NCI-H524 treated with DMSO at 0.1 percent for 48 hours (cell line): ENCODE data around the gene MCEMP1.

Experiments used
- DNase-seq: peaks from one replicate; lab custom pipeline; 2025; lab: John Stamatoyannopoulos, UW

MCEMP1 gene, protein sequence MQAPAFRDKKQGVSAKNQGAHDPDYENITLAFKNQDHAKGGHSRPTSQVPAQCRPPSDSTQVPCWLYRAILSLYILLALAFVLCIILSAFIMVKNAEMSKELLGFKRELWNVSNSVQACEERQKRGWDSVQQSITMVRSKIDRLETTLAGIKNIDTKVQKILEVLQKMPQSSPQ

DNA sequence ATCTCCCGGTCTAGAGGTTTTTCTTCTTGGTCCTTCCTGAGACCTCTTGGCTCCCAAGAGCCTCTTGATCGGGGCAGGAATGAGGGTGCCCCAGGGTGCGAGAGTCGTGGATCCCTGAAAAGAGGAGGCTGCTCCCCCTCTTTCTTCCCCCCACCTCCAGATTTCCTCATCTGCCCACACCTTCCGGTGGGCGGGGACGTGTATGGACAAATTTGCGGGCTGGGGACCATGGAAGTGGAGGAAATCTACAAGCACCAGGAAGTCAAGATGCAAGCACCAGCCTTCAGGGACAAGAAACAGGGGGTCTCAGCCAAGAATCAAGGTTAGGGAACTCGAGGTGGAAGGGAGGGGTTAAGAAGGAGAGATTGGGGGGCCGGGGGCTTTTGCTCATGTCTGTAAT, at the start of gene MCEMP1:
TSS of gene MCEMP1 (plus strand) at position 237 of the 400 bp plus-strand sequence. CDS start at position 268, 31 bp downstream.
- DNase-seq, result no peak

DNA sequence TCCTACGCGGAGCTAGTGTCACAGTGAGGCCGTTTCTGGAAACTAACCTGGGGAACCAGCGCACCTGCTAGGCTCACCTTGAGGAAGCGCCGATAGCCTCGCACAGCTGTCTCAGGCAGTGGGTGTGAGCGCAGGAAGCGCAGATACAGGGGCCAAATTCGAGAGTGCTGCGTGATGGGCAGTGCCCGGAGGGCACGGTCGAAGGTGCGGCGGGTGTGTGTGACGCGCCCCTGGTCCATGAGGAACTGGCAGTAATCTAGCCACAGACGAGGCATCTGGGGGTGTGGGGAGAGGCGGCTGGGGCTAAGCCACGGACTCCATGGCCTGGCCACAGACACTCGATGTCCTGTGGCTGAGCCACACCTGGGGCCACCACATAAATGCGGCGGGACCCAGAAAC, 49.7 kb upstream of the MCEMP1 start:
- DNase-seq, result no peak

DNA sequence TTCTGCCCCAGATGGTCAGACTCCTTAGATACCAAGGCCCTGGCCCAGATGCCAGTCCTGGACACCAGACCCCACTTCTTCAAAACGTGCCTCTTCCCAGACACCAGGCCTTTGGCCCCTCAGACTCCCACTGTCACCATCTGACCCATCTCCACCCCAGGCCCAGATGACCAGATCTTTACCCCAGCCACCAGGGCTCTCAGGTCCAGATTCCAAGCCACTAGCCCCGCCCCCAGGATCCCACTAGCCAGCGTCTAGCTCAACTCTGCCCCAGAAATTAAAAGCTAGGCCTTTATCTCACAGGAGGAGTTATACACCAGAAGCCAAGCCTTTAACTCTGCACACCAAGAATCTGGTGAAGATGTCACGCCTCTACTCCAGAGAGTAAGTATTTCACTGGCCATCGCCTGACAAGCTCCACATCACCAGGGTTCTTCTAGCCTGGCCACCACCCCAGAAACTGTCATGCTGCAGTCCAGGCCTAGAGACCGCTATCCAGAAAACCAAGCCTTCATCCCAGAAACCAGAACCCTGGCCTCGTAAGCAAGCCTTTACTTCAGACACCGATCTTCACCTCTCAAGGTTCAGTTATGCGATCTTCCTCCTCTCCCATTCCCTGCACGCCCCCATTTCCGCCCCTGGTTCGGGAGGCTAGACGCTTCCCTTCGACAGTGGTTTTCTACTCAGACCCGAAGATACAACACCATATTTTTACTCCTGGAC, 48.1 kb upstream of the MCEMP1 start:
- no peak for DNase-seq

DNA sequence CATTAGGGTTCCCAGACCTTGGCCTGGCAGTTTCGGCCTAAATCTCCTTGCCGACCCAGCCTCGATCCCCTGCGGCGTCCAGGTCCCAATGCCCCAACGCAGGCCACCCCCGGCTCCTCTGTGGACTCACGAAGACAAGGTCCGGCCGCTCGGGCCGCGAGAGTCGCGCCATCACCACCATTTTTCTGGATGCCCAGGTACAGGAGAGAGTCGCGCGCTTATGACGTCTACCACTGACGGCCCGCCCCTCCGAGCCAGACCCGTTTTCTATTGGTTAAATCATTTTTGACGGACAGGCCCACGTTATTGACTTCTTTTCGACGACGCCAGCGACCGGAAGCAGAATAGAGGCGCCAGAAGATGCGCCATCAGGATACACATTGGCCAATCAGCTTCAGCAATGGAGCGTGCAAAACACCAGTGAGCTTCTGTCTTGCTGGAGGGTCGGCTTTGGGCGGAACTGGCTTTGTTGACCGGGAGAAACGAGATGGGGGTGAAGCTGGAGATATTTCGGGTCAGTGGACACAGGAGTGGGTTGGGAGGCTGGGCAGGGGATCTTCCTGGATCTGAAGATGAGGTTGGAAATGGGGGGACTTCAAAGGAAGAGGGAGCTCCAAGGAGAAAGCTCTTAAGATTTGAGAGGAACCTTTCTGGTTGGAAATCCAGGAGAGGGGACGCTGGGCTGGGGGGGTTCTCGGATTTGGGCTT, 47.4 kb upstream of the MCEMP1 start, which contains the start of the genes PET100 and XAB2:
TSS of gene PET100 (plus strand) at position 447 of the 708 bp plus-strand sequence. CDS start at position 488, 41 bp downstream.
TSS of gene XAB2 (minus strand) at position 199 of the 708 bp plus-strand sequence. CDS start at position 181, 18 bp downstream.
- DNase-seq, result peak; percentile 98

DNA sequence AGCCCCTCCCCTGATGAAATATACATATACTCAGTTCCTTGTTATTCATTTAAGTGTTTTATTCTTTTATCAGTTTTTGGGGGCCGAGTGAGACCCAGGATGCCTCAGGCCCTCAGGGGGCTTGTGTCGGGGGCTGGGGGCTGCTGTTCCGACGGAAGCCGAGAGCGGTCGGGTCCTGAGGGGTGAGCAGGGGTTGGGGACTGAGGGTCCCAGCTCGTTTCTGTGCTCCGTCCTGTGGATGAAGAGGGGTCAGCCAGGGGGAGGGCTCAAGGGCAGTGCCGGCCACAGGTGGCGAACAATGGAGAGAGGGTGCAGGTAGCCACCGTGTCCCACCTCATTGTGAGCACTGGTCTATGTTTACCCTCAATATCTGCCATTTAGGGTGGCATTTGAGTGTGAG, 45.3 kb upstream of the MCEMP1 start:
- no peak for DNase-seq

DNA sequence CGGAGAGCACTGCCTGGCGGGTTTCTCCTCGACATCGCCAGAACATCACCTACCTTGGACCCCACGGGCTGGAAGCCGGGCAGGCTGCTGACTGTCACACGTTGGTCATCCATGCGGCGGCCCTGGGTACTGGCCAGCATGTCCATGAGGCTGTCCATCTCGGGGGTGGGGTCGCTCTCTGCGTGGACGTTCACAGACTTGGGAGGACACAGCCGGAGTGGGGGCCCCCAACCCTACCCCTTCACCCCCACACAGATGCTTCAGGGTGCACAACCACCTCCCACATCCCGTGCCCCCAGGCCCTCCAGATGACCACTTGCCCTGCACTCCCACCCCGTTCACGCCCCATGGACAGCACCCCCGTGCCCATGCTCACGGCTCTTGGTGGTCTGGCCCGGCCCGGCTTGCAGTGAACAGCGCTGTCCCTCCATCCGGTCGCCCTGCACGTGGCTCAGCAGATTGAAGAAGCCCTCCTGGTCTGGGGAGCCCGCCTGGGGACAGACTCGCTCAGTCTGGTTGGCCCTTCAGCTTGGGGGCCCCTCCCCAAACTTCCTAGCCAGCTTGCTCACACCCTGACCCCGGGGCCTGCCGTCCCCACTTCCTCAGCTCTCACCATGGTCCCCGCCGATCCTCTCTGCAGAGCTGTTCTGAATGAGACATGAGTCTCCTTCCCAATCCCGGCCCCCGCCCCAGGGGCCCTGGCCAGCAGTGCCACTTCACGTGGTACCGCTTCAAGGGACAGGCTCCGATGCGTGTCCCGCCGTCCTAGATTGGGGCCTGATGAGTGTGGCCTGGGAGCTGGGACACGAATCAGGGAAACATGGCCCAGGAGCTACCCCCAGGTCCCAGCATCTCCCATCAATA, 44.3 kb upstream of the MCEMP1 start:
- DNase-seq, result no peak

DNA sequence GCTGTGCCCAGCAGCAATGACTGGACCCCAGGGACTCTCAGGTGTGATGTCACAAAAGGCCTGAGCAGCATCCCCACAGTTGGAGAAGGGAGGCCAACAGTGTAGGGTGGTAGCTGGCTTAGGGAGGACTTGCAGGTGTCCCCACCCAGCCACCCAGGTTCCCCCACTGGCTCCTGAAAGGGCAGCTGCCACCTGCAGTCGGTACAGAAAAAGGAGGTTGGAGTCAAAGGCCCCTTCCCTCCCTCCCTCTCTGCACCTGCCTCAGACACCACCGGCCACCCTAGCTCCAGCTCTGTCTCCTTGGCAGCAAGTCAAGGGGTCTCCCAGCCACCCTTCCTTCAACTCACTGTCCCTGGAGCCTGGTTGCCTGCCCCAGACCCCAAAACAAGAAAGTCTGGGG, 43.2 kb upstream of the MCEMP1 start, which contains the start of gene PCP2:
TSS of gene PCP2 (minus strand) at position 22 of the 400 bp plus-strand sequence. CDS start 262 bp downstream, outside the sequence.
- DNase-seq, result no peak

DNA sequence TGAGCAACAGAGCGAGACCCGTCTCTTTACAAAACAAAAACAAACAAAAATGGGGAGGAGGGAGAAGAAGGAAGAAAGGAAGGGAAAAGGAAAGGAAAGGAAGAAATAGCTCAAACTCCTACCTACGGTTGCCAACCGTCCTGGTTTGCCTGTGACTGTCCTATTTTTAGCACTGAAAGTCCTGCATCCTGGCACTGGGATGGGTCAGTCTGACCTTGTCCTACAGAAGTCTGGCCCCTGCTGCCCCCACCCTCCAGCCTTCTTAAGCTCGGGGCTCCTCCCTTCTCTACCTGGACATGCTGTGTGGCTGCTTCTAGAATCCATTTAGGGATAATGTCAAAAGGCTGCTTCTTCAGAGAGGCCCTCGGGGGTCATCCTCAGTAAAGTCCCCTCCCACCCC, 41.2 kb upstream of the MCEMP1 start:
- DNase-seq, result no peak

DNA sequence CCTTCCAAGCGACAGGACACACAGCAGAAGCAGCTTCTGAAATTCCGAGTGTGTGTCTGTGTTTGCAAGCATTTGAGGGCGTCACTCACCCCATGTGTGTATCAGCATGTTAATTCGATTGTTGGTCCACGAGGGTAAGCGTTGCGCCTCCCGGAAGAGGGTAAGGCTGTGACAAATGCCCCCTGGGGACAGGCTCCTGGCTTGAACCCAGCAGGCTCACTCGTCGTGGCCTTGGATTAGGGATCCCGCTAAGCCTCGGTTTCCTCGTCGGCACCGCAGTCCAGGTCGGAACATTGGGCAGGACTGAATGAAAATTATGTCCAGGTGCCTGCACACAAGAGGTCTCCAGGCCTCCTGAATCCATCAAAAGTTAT, 40.6 kb upstream of the MCEMP1 start:
- no peak for DNase-seq

DNA sequence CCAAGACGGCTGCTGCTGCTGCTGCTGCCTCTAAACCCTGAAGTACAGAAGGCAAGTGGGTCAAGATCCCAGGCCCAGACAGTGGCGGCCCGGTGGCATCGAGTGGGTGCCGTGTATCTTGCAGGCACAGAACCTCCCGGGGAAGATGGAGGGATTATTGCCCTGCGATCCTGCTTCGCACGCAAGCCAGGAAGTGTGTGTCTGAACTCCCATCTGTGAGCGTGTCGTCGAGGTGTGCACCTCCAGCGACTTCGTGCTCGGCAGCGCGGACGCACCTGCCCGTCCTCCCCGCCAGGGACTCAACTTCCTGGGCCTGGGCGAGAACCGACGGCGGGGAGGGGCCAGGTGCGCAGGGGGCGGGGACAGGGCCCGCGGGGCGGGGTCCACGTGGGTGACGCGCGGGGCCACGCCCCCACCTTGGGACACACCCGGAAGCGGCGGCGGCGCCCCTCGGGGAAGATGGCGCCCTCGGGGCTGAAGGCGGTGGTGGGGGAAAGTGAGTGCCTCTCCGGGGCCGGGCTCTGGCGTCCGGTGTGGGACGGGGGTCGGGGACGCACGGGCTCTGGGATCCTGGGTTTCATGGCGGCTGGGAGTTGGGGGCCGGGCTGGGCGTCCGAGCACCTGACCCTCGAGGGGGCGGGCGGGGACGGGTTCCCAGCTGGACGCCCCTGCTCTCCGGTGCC, 40.1 kb upstream of the MCEMP1 start, which contains the start of gene STXBP2:
TSS of gene STXBP2 (plus strand) at position 420 of the 683 bp plus-strand sequence. CDS start at position 460, 40 bp downstream.
- no peak for DNase-seq

DNA sequence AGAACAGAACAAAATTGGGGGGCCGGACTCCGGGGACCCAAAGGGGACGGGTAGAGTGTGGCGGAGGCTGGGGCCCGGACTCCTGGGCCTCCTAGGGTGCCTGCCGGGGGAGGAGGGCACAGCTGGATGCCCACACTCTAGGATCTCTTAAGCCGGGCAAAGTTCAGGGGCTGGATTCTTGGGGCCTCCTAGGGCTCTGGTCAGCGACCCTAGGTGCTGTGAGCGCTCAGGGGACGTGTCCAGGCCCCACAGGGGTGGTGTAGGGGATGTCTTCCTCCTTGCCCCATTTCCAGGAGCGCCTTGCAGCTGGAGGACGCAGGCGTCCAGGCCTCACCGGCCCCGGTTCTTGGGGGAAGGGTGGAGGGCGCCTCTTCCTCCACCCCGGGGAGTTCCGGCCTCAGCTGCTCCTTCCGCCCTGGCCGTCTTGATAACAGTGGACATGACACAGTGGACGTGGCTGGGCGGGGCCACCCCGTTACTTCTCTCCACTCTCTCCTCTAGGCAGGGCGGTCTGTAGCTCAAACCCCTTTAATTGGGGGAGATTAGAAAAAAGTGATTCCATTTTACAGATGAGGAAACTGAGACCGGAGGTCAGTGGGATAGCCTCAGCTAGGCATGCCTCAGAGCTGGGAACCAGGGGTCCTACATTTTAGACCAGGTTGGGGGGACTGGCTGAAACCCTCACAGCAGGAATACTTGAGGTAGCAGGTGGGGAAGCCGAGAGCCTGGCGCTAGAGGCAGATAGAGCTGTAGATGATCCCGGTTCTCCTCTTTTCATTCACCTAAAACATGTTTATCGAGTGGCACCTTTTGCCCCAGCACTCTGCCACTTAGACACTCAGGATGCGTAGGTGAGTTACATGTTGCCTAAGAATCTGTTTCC, 39.3 kb upstream of the MCEMP1 start:
- DNase-seq, result no peak

DNA sequence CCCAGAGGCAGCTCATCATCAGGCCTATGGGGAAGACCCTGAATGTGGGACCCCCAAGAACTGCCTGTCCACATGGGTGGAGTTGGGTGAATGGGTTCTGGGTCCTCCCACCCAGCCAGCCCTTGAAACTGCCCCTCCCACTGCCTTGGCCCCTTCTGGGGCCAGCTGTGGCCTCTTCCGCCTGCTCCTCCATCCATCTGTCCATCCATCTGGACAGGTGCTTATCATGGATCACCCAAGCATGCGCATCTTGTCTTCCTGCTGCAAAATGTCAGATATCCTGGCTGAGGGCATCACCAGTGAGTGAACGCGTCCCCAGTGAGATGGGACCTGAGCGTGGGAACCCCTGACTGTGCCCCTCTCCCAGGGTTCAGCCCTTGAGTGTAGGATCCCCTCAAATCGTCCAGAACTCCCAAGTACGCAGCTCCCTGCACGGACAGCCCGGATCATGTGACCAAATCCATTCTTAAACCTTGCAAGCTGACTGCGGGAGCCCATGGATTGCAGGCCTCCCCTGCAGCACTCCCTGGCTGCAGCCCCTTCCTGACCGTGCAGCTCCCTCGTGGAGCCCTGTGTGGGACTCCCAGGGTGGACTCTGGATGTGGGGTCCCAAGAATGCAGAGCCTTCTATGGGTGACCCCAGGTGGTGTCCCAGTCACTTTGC, 38.0 kb upstream of the MCEMP1 start:
- DNase-seq, result peak; percentile 85

DNA sequence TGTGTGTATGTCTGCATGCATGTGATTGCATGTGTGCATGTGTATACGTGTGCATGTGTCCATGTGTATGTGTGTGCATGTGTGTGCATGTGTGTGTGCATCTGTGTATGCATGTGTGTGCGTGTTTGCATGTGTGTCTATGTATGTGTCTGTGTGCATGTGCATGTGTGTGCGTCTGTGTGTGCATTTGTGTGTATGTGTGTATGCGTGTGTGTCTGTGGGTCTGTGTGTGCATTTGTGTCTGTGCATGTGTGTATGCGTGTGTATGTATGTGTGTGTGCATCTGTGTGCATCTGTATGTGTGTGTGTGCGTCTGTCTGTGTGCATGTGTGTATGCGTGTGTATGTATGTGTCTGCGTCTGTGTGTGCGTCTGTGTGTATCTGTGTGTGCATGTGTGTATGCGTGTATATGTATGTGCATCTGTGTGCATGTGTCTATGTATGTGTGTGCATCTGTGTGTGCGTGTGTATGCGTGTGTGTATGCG, 37.0 kb upstream of the MCEMP1 start:
- DNase-seq, result no peak

DNA sequence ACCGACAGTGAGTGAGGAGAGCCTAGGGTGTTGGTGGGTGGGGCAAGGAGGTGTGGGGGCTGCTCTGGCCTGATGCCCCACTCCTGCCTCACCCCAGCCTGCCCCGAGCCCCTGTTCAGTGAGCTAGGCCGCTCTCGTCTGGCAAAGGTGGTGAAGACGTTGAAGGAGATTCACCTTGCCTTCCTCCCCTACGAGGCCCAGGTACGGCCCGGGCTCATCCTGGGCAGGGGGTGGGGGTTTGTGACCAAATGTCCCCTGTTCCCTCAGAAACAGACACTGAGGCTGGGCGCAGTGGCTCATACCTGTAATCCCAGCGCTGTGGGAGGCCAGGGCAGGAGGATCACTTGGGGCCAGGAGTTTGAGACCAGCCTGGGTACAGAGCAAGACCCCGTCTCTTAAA, 36.1 kb upstream of the MCEMP1 start:
- DNase-seq, result no peak

DNA sequence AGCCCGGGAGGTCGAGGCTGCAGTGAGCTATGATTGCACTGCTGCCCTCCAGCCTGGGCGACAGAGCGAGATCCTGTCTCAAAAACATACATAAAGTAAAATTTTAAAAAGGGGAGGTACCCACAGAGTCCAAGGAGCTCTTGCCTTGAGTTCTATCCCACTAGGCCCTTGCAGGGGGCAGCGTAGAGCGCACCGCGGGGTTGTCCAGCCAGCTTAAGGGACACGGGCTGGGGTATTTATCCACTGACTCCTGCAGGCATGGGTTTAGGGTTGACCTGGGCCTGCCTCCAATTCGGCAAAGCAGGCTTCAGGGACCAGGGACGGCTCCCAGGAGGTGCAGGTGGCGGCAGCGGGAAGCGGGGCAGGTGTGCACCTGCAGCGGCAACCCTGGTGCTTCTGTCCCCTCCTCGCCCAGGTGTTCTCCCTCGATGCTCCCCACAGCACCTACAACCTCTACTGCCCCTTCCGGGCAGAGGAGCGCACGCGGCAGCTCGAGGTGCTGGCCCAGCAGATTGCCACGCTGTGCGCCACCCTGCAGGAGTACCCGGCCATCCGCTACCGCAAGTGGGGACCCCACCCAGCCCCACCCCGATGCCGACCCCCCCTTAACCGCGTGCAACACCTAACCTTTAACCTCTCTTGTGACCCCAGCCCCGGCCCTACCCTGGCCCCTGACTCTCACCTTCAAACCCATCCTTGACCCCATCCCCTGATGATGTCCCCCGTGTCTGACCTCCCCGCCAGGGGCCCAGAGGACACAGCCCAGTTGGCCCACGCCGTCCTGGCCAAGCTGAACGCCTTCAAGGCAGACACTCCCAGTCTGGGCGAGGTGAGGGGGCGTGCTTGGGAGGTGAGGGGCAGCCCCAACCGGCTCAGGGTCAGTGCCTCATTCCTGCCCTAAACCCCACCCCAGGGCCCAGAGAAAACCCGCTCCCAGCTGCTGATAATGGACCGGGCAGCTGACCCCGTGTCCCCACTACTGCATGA, 35.3 kb upstream of the MCEMP1 start:
- DNase-seq, result no peak

DNA sequence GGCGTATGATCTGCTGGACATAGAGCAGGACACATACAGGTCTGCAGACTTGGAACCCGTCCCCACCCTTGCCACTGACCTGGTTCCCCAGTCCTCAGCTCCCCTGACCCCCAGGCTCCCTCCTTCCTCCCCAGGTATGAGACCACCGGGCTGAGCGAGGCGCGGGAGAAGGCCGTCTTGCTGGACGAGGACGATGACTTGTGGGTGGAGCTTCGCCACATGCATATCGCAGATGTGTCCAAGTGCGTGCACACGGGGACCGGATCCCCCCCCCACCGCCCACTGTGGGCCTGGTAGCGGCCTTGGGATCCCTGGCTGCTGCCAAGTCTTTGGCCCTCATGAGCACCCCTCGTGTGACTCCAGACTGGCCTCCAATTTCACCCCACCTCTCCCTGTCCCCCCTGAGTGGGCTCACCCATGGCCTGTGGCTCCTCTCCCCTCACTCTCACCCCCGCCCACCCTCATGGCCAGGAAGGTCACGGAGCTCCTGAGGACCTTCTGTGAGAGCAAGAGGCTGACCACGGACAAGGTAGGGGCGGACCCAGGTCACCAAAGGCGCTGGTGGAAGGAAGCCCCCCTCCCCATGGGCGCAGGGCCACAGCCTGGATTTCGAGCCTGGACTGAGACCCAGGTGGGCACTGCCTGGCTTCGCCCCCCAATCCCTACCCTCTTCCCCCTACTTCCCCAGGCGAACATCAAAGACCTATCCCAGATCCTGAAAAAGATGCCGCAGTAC, 34.4 kb upstream of the MCEMP1 start:
- no peak for DNase-seq

DNA sequence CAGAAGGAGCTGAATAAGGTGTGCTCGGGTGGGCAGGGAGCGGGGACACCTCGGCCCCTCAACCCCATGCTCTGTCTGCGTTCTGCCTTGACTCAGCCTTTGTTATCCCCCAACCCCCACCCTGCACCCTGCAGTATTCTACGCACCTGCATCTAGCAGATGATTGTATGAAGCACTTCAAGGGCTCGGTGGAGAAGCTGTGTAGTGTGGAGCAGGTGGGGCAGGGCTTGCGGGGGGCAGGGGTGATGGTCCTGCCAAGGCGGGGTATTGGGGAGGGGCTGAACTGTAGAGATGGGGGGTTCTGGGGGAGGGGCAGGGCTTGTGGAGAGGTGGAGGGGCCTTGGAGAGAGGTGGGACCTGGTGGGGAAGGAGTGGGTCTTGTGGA, 33.9 kb upstream of the MCEMP1 start:
- DNase-seq, result no peak
